B cell (primary cell): ENCODE measurements around the gene BRIP1.

Experiments
- EZH2 ChIP-seq: IDR thresholded peaks from 2 replicates; pipeline ENCODE4 v1.6.1; 2012; ENCODE audit warnings: borderline replicate concordance, low read depth, mild to moderate bottlenecking, moderate library complexity, low read length; ENCODE audit not compliant: insufficient read depth, poor library complexity, severe bottlenecking
- TF ChIP-seq, protein P1 (sequence below): fragments of 200-600 bp; IDR thresholded peaks from one replicate; pipeline ENCODE4 v1.8.0; 2022; ENCODE audit warnings: antibody characterized with exemption, mild to moderate bottlenecking

DNA sequence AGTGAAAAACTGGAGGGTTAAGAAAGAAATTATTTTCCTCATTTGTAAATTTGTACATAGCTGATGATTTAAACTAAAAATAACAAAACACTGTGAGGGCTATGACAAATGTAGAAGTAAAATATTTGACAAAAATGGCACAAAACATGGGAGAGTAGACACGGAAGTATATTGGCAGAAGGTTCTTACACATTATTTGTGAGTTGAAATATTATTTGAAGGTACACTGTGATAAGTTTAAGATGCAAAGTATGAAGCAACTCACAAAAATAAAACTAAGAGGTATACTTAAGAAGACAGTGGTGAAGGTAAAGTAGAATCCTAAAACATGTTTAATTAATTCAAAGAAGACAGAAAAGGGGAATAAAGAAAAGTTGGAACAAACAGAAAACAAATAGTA is 34.6 kb downstream of the BRIP1 start:
- TF ChIP-seq, protein P1, sequence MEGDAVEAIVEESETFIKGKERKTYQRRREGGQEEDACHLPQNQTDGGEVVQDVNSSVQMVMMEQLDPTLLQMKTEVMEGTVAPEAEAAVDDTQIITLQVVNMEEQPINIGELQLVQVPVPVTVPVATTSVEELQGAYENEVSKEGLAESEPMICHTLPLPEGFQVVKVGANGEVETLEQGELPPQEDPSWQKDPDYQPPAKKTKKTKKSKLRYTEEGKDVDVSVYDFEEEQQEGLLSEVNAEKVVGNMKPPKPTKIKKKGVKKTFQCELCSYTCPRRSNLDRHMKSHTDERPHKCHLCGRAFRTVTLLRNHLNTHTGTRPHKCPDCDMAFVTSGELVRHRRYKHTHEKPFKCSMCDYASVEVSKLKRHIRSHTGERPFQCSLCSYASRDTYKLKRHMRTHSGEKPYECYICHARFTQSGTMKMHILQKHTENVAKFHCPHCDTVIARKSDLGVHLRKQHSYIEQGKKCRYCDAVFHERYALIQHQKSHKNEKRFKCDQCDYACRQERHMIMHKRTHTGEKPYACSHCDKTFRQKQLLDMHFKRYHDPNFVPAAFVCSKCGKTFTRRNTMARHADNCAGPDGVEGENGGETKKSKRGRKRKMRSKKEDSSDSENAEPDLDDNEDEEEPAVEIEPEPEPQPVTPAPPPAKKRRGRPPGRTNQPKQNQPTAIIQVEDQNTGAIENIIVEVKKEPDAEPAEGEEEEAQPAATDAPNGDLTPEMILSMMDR = no peak
- TF ChIP-seq EZH2 = no peak
